Measurements from ENCODE around the gene GTF2F2.

GTF2F2 gene

GRCh38 chr13:45333251-45333976, 213.1 kb downstream of the GTF2F2 start:
- Mint-ChIP-seq H3K36me3 (ENCODE audit: low read depth) (peaks cover 50% of the 10 kb centered on the region), H3K27ac (no peak overlapping the region), H3K4me3 (no peak overlapping the region), H3K4me1 (ENCODE audit: low read depth) (peaks cover 88% of the 10 kb centered on the region), H3K9me3 (no peaks in the 10 kb centered on the region), H3K27me3 (no peaks in the 10 kb centered on the region)
- intact Hi-C loops (cut with micrococcal nuclease): no loop called here

Data from dendritic cell treated with granulocyte-macrophage colony-stimulating factor and Interleukin-4, amounts not matched to agents 40 ng/mL and 50 ng/mL, for 4 days (primary cell).